Neural progenitor cell (in vitro differentiated cells): ENCODE data around the gene SCYGR5.

Experiments
- EZH2 ChIP-seq: fragments of 200-600 bp; sonication (generic); IDR thresholded peaks from 2 replicates; pipeline ENCODE4 v1.6.1; 2017; ENCODE audit warnings: antibody characterized with exemption, mild to moderate bottlenecking, moderate library complexity
- TF ChIP-seq, protein P1 (sequence below): fragments of 200-600 bp; sonication (generic); IDR thresholded peaks from 2 replicates; pipeline ENCODE4 v1.5.1; 2017; ENCODE audit warnings: antibody characterized with exemption, mild to moderate bottlenecking

DNA sequence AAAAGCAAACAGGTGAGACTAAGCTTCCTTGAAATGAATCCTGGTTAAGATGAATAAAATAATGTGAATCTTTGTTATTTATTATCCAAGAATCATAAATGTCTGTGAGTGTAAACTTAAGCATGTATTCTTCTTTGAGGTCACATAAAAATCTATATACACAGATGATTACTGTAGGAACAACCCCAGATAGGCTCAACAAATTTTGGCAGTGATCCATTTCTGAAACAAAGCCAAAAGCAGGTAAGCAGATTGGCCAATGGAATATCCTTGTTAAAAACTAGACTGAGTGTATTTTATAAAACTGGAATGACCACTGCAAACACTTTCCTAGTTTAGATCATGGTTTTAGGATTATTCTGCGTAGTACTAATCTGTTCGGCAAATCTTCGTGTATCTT, 11.3 kb downstream of the SCYGR5 start:
- TF ChIP-seq, protein P1, sequence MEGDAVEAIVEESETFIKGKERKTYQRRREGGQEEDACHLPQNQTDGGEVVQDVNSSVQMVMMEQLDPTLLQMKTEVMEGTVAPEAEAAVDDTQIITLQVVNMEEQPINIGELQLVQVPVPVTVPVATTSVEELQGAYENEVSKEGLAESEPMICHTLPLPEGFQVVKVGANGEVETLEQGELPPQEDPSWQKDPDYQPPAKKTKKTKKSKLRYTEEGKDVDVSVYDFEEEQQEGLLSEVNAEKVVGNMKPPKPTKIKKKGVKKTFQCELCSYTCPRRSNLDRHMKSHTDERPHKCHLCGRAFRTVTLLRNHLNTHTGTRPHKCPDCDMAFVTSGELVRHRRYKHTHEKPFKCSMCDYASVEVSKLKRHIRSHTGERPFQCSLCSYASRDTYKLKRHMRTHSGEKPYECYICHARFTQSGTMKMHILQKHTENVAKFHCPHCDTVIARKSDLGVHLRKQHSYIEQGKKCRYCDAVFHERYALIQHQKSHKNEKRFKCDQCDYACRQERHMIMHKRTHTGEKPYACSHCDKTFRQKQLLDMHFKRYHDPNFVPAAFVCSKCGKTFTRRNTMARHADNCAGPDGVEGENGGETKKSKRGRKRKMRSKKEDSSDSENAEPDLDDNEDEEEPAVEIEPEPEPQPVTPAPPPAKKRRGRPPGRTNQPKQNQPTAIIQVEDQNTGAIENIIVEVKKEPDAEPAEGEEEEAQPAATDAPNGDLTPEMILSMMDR: no peak
- no peak for TF ChIP-seq EZH2
